PFSK-1 (cell line): ENCODE data around the gene SYP.

Source experiments
- FOXP2 ChIP-seq: optimal IDR thresholded peaks from 2 replicates; pipeline ENCODE3; 2011; ENCODE audit warnings: borderline replicate concordance, control low read depth, inconsistent platforms; ENCODE audit not compliant: insufficient read depth; ENCODE audit errors: extremely low read length, extremely low read depth
- POLR2AphosphoS5 ChIP-seq: IDR thresholded peaks from 2 replicates; pipeline ENCODE4 v1.6.1; 2012; ENCODE audit warnings: low read depth, mild to moderate bottlenecking, control low read depth, low read length, moderate library complexity
- SIN3A ChIP-seq: IDR thresholded peaks from 2 replicates; pipeline ENCODE4 v1.6.1; 2012; ENCODE audit warnings: mild to moderate bottlenecking, low read length, moderate library complexity, borderline replicate concordance; ENCODE audit not compliant: insufficient read depth
- TAF1 ChIP-seq: IDR thresholded peaks from 2 replicates; pipeline ENCODE4 v1.6.1; 2012; ENCODE audit warnings: low read length, control low read depth, borderline replicate concordance; ENCODE audit not compliant: insufficient read depth
- TF ChIP-seq, protein P1 (sequence below), 2 experiments: IDR thresholded peaks; 2 replicates each; pipeline versions ENCODE4 v1.6.1 to v1.8.0; 2011 to 2012; ENCODE audit warnings: low read depth in 2 of 2, low read length in 2 of 2, control low read depth in 1 of 2, inconsistent platforms in 1 of 2, mild to moderate bottlenecking in 1 of 2, moderate library complexity in 1 of 2; ENCODE audit not compliant: insufficient read depth in 1 of 2

DNA sequence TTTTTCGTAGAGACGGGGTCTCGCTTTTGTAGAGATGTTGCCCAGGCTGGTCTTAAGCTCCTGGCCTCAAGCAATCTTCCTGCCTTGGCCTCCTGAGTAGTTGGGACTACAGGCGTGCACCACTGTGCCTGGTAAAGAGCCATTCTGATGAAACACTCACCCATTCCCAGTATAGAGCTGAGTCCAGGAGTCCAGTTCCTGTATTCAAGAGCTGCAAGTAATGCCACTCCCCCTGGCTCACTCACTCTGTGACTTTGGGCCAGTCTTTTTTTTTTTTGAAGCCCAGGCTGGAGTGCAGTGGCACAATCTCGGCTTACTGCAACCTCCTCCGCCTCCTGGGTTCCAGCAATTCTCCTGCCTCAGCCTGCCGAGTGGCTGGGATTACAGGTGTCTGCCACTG, 38.7 kb upstream of the SYP start:
- TF ChIP-seq POLR2AphosphoS5 (no peak), TAF1 (no peak), FOXP2 (no peak), SIN3A (no peak)
- TF ChIP-seq, protein P1, sequence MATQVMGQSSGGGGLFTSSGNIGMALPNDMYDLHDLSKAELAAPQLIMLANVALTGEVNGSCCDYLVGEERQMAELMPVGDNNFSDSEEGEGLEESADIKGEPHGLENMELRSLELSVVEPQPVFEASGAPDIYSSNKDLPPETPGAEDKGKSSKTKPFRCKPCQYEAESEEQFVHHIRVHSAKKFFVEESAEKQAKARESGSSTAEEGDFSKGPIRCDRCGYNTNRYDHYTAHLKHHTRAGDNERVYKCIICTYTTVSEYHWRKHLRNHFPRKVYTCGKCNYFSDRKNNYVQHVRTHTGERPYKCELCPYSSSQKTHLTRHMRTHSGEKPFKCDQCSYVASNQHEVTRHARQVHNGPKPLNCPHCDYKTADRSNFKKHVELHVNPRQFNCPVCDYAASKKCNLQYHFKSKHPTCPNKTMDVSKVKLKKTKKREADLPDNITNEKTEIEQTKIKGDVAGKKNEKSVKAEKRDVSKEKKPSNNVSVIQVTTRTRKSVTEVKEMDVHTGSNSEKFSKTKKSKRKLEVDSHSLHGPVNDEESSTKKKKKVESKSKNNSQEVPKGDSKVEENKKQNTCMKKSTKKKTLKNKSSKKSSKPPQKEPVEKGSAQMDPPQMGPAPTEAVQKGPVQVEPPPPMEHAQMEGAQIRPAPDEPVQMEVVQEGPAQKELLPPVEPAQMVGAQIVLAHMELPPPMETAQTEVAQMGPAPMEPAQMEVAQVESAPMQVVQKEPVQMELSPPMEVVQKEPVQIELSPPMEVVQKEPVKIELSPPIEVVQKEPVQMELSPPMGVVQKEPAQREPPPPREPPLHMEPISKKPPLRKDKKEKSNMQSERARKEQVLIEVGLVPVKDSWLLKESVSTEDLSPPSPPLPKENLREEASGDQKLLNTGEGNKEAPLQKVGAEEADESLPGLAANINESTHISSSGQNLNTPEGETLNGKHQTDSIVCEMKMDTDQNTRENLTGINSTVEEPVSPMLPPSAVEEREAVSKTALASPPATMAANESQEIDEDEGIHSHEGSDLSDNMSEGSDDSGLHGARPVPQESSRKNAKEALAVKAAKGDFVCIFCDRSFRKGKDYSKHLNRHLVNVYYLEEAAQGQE (IDR thresholded peaks at IDR 0.05; ENCODE audit: insufficient read depth in 1 of 2, low read depth in 2 of 2, low read length in 2 of 2), result no peak
